NT2/D1 (cell line): ENCODE results near the gene TLE4.

ENCODE experiments used
- DNase-seq: peaks from one replicate; pipeline ENCODE4 v3.0.0-alpha.2; 2011; ENCODE audit warnings: low read depth, low spot score
- H3K27me3 ChIP-seq: 2 replicates; pipeline ENCODE4 v1.6.0; 2011; ENCODE audit warnings: mild to moderate bottlenecking; ENCODE audit not compliant: insufficient read length, insufficient read depth
- H3K36me3 ChIP-seq: 2 replicates; pipeline ENCODE4 v1.6.1; 2011; ENCODE audit warnings: mild to moderate bottlenecking, low read length, mixed read lengths; ENCODE audit not compliant: insufficient read depth, insufficient read length
- H3K4me1 ChIP-seq: 2 replicates; pipeline ENCODE4 v1.5.1; 2011; ENCODE audit not compliant: insufficient read depth, insufficient read length
- H3K4me3 ChIP-seq: 2 replicates; pipeline ENCODE4 v1.5.1; 2011; ENCODE audit warnings: low read depth; ENCODE audit not compliant: insufficient read length
- H3K9ac ChIP-seq: 2 replicates; pipeline ENCODE4 v1.6.0; 2011; ENCODE audit warnings: low read depth; ENCODE audit not compliant: insufficient read length
- H3K9me3 ChIP-seq: 2 replicates; pipeline ENCODE4 v1.5.1; 2011; ENCODE audit warnings: mild to moderate bottlenecking, low read length; ENCODE audit not compliant: insufficient read depth
- SUZ12 ChIP-seq: IDR thresholded peaks from 2 replicates; pipeline ENCODE4 v1.6.1; 2011; ENCODE audit not compliant: insufficient read length, insufficient read depth; ENCODE audit errors: extremely low read depth
- YY1 ChIP-seq: IDR thresholded peaks from 2 replicates; pipeline ENCODE4 v1.6.1; 2011; ENCODE audit not compliant: insufficient read length, insufficient read depth
- ZNF274 ChIP-seq: IDR thresholded peaks from 2 replicates; pipeline ENCODE4 v1.6.1; 2011; ENCODE audit warnings: mild to moderate bottlenecking, low read depth, low read length

The TLE4 gene

DNA sequence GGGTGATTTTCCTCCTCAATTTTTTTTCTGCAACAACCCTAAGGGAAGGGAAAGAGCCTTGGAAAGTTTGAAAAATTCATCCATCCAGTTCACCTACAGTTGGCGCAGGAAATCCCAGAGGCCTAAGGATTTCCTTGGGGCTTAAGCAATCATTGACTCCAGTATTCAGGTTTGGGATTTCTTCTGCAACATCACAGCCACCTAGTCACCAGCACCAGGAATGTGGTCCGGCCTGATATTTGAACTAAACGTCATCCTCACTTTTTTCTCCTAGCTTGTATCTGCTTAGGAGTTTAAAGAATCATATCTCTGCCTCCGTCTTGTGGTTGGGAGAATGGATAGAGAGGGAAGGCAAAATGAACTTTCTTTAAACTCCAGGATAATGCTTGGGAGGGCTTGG lies 20.2 kb upstream of the TLE4 start:
- Histone ChIP-seq H3K9me3 (0 out of 2 replicates have a peak, but pooled peaks cover 5% of the 10 kb centered on the region), H3K27me3 (no peaks in the 10 kb centered on the region), H3K4me1 (no peaks in the 10 kb centered on the region), H3K36me3 (no peaks in the 10 kb centered on the region), H3K9ac (no peak overlapping the region), H3K4me3 (no peak overlapping the region)
- no peak for DNase-seq
- TF ChIP-seq ZNF274 (no peak), SUZ12 (no peak), YY1 (no peak)

DNA sequence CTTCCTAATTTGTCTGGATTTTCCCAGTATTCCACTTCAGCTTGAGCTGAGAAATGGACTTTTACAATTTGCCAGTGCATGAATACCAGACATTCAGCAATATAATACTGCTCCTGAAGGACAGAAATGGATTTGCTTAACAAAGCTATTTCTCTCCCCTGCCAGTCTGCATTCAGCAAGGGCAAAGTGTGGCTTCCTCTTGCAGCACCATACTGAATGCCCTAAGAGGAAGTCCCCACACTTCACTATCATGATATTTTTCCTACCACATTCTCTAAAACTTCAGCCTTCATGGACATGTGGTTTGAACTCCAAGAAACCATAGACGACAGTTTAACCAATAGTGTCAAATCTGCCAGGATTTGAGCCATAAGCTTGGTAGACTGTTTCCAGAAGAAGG lies 19.8 kb upstream of the TLE4 start:
- Histone ChIP-seq H3K4me3 (no peak overlapping the region), H3K36me3 (no peaks in the 10 kb centered on the region), H3K4me1 (no peaks in the 10 kb centered on the region), H3K9me3 (0 out of 2 replicates have a peak, but pooled peaks cover 5% of the 10 kb centered on the region), H3K27me3 (no peaks in the 10 kb centered on the region), H3K9ac (no peak overlapping the region)
- no peak for DNase-seq
- TF ChIP-seq SUZ12 = no peak
- no peak for TF ChIP-seq YY1
- TF ChIP-seq ZNF274 = no peak

DNA sequence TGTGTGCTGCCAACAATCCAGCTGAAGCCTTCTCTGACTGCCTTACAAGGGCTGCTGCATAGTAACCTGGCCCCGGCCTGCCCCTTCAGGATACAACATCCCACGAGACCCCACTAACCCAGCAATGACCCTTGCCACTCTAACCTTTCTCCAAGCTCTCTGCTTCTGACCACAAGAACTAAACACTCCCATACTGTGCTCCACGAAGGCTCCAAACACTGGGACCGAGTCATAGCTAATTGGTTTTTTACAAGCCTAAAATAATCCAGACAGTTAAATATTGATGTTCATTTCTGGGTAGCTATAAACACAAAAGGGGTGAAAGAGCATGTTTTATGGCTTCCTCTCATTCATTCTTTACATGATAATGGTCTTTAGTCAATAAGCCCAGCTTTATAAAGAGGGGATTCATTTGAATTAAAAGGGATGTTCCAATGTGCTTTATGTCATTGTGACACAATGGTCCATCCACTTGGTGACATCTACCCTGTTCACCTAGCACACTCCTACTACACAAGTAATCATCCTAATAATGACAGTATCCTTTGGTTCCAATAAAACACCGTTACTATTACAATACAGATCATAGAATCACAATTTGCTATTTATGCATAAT lies 16.2 kb upstream of the TLE4 start:
- Histone ChIP-seq H3K4me3 (no peak overlapping the region), H3K4me1 (no peaks in the 10 kb centered on the region), H3K9ac (no peak overlapping the region), H3K9me3 (0 out of 2 replicates have a peak, but pooled peaks cover 5% of the 10 kb centered on the region), H3K36me3 (no peaks in the 10 kb centered on the region), H3K27me3 (no peaks in the 10 kb centered on the region)
- DNase-seq = no peak
- TF ChIP-seq ZNF274 (no peak), YY1 (no peak), SUZ12 (no peak)

DNA sequence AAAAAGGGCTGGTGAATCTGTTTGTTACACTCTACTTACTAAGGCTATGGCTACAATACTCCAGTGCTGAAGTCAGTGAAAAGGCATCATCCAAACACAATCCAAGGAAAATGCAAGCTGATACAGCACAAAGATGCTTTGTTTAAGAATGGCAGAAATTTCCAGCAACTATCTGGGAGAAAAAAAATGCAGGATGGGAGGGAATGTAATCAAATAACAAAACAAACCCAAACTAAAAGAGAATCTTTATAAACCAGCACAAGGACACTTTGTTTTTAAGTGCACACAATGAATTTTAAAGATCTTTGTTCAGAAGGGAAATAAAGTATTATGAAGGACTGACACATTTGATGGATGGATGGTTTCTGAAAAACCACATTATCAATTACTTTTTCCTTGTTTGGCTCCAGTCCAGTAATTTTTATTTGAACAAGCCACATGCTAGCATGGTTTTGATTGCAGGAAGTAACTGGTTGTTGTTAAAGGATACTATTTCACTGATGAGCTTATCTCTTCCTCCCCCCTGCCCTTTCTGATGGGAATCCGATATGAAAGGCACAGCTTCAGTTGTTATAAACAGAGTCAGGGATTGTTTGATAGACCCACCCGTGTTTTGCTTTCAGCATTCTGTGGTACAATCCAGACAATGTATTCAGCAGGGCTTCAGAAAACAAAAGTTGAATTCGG lies 12.1 kb upstream of the TLE4 start:
- no peaks in the 10 kb centered on the region for H3K4me1 ChIP-seq
- no peak overlapping the region for H3K4me3 ChIP-seq
- no peaks in the 10 kb centered on the region for H3K27me3 ChIP-seq
- TF ChIP-seq ZNF274 (no peak), SUZ12 (no peak), YY1 (no peak)
- H3K36me3 ChIP-seq = no peaks in the 10 kb centered on the region
- H3K9ac ChIP-seq = no peak overlapping the region
- H3K9me3 ChIP-seq = no peaks in the 10 kb centered on the region
- DNase-seq = no peak

DNA sequence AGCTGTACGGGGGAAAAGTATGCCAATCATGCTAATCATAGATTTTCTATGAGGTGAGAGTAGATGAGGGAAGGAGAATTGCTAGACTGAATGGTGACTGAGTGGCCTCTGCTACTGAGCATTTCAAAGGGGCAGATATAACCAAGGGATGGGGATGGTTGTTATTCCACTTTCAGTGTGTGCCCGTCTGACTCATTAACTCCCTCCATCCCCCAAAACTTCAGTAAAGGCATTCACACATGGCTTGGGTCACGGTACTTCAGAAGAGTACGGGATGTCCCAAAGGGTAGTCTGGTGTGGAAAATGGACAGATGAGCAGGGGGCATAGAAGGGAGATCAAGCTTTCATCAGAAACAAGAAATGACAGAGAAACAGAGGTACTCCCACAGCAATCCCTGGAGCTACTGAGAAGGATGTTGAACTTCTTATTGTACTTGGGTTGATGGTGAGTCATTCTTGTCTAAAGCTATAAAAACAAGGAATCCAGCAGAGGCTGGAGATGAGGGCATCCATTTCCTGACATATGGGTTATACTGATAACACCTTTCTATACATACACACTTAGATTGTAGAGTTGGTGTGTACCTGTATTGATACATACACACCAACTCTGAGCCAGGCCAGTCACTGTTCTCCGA lies 8.9 kb upstream of the TLE4 start:
- no peaks in the 10 kb centered on the region for H3K9me3 ChIP-seq
- no peak overlapping the region for H3K4me3 ChIP-seq
- H3K4me1 ChIP-seq = no peaks in the 10 kb centered on the region
- H3K9ac ChIP-seq = no peak overlapping the region
- no peaks in the 10 kb centered on the region for H3K36me3 ChIP-seq
- no peak for DNase-seq
- no peaks in the 10 kb centered on the region for H3K27me3 ChIP-seq
- TF ChIP-seq SUZ12 (no peak), YY1 (no peak), ZNF274 (no peak)

DNA sequence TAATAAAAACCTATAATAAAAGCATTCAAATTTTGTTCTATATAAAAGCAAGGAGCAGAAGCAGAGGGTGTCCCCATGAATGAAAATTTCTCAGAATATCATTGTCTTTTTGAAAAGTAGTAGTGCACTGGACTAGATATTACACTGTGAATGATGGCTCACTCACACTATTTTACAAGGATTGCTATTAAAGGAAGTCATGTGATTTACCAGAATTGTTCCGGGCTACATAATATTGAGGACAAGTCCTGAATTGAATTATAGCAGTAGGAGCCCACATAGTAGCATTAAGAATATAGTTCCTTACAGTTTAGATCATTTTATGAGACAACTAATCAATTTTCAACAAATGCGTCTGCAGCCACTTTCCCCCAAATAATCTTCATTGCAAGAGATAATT lies 7.7 kb upstream of the TLE4 start:
- Histone ChIP-seq H3K4me1 (no peaks in the 10 kb centered on the region), H3K9me3 (no peaks in the 10 kb centered on the region), H3K9ac (no peak overlapping the region), H3K4me3 (no peak overlapping the region), H3K36me3 (no peaks in the 10 kb centered on the region), H3K27me3 (no peaks in the 10 kb centered on the region)
- no peak for TF ChIP-seq SUZ12
- TF ChIP-seq ZNF274 = no peak
- TF ChIP-seq YY1 = no peak
- no peak for DNase-seq

DNA sequence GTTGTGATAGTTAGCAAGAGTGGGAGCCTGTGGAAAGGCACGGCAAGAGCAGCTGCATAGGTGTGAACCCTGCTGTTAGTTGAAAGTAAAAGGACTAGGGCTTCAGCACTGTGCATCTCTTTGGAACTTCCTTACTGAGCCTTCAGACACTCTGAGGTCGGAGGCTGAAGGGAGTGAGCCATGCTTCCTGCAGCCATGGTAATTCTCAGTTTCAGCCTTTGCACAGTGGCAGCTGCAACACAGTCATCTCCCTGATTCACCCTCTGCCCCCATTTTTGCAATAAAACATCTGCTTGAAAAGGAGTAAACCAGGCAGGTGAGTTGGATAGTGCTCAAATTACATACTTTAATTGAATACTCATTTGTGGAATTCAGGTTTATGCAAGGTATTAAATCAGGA lies 6.5 kb upstream of the TLE4 start:
- no peaks in the 10 kb centered on the region for H3K27me3 ChIP-seq
- TF ChIP-seq SUZ12 (no peak), YY1 (no peak), ZNF274 (no peak)
- no peaks in the 10 kb centered on the region for H3K4me1 ChIP-seq
- H3K4me3 ChIP-seq = no peak overlapping the region
- no peaks in the 10 kb centered on the region for H3K9me3 ChIP-seq
- no peak overlapping the region for H3K9ac ChIP-seq
- no peak for DNase-seq
- H3K36me3 ChIP-seq = no peaks in the 10 kb centered on the region
